HL-60/S4 (cell line): ENCODE measurements around the gene POLG.

Experiments
- in situ Hi-C: fragments of 300-500 bp; cut with MboI; formaldehyde crosslinking; loops from 2 replicates; pipeline ENCODE4 v1.14.3; 2022; ENCODE audit warnings: low sequenced_read_pairs

Gene POLG

GRCh38 chr15:89328398-89329254, 6.0 kb downstream of the POLG start:
- in situ Hi-C loops, result no loop called here

- in situ Hi-C loops, result no loop called here
Measured at GRCh38 chr15:89327113-89327512, 7.5 kb downstream of the POLG start.

- in situ Hi-C loops, result no loop called here
Measured at GRCh38 chr15:89326316-89326715, 8.3 kb downstream of the POLG start.

GRCh38 chr15:89325039-89325803, 9.4 kb downstream of the POLG start:
- in situ Hi-C loops, result no loop called here

- in situ Hi-C loops, result no loop called here
Measured at GRCh38 chr15:89323825-89324224, 10.8 kb downstream of the POLG start.

GRCh38 chr15:89322822-89323221, 11.8 kb downstream of the POLG start:
- in situ Hi-C loops, result no loop called here

GRCh38 chr15:89321521-89322410, 12.9 kb downstream of the POLG start:
- in situ Hi-C loops, result no loop called here

GRCh38 chr15:89320200-89320599, 14.4 kb downstream of the POLG start:
- in situ Hi-C loops, result no loop called here

GRCh38 chr15:89319678-89320077, 14.9 kb downstream of the POLG start:
- in situ Hi-C loops, result no loop called here

GRCh38 chr15:89317186-89317720, 17.4 kb downstream of the POLG start:
- in situ Hi-C loops, result no loop called here

- in situ Hi-C loops, result no loop called here
Measured at GRCh38 chr15:89316504-89316903, 18.1 kb downstream of the POLG start.

- in situ Hi-C loops, result no loop called here
Measured at GRCh38 chr15:89315375-89315929, 19.2 kb downstream of the POLG start.

- in situ Hi-C loops, result no loop called here
Measured at GRCh38 chr15:89309993-89310392, 24.6 kb downstream of the POLG start.

- in situ Hi-C loops, result no loop called here
Measured at GRCh38 chr15:89308236-89308635, 26.4 kb downstream of the POLG start.

- in situ Hi-C loops, result no loop called here
Measured at GRCh38 chr15:89307791-89308190, 26.8 kb downstream of the POLG start.

- in situ Hi-C loops, result no loop called here
Measured at GRCh38 chr15:89307046-89307587, 27.5 kb downstream of the POLG start.

- in situ Hi-C loops, result no loop called here
Measured at GRCh38 chr15:89305395-89305794, 29.2 kb downstream of the POLG start.

GRCh38 chr15:89303986-89304385, 30.6 kb downstream of the POLG start:
- in situ Hi-C loops, result no loop called here

- in situ Hi-C loops, result no loop called here
Measured at GRCh38 chr15:89301304-89302089, 33.1 kb downstream of the POLG start.
